ENCODE measurements around the gene PCID2.

Gene PCID2

GRCh38 chr13:113219256-113219940, 10.9 kb upstream of the PCID2 start:
- DNase-seq, result no peak

GRCh38 chr13:113218586-113218985, 10.1 kb upstream of the PCID2 start:
- no peak for DNase-seq

GRCh38 chr13:113216254-113217048, 8.0 kb upstream of the PCID2 start:
- DNase-seq, result no peak

GRCh38 chr13:113211774-113212173, 3.3 kb upstream of the PCID2 start:
- peak; percentile 16 for DNase-seq

GRCh38 chr13:113210833-113211232, 2.4 kb upstream of the PCID2 start:
- DNase-seq, result no peak

- peak; percentile 74 for DNase-seq
Measured at GRCh38 chr13:113209759-113210421, 1.4 kb upstream of the PCID2 start.

- peak; percentile 73 for DNase-seq
Measured at GRCh38 chr13:113209336-113209758, 878 bp upstream of the PCID2 start, which contains the start of gene CUL4A. TSS of gene CUL4A (plus strand) at chr13:113209613. CDS start at chr13:113209628, 15 bp downstream.

- no peak for DNase-seq
Measured at GRCh38 chr13:113207890-113208420, 514 bp downstream of the PCID2 start.

- no peak for DNase-seq
Measured at GRCh38 chr13:113207460-113207859, 1.0 kb downstream of the PCID2 start.

- DNase-seq, result no peak
Measured at GRCh38 chr13:113205428-113205931, 3.0 kb downstream of the PCID2 start.

- no peak for DNase-seq
Measured at GRCh38 chr13:113204378-113204734, 4.1 kb downstream of the PCID2 start.

- DNase-seq, result no peak
Measured at GRCh38 chr13:113203507-113204377, 4.7 kb downstream of the PCID2 start.

- DNase-seq, result no peak
Measured at GRCh38 chr13:113202912-113203311, 5.6 kb downstream of the PCID2 start.

GRCh38 chr13:113201815-113202214, 6.7 kb downstream of the PCID2 start:
- no peak for DNase-seq

GRCh38 chr13:113196970-113197737, 11.3 kb downstream of the PCID2 start:
- DNase-seq, result no peak

- no peak for DNase-seq
Measured at GRCh38 chr13:113195360-113195759, 13.1 kb downstream of the PCID2 start.

GRCh38 chr13:113192902-113193301, 15.6 kb downstream of the PCID2 start:
- no peak for DNase-seq

- DNase-seq, result no peak
Measured at GRCh38 chr13:113192279-113192678, 16.2 kb downstream of the PCID2 start.

GRCh38 chr13:113190181-113190580, 18.3 kb downstream of the PCID2 start:
- DNase-seq, result no peak

- no peak for DNase-seq
Measured at GRCh38 chr13:113187883-113188665, 20.4 kb downstream of the PCID2 start.

- peak; percentile 72 for DNase-seq
Measured at GRCh38 chr13:113187263-113187669, 21.2 kb downstream of the PCID2 start.

Data from activated naive CD4-positive, alpha-beta T cell treated with Interleukin-2 at 50 U/mL for 16 hours (primary cell).